ENCODE data around the gene INSYN1. TPM values are rescaled to one million over a fixed set of nuclear protein-coding genes. Genes with fewer than 3 reads are reported as not detected.
"Not testable (repeated sequence)": the region's sequence is repeated elsewhere in the genome, so short reads cannot be mapped to it uniquely, and the experiment has no call there.

INSYN1 gene
- total and polyA plus RNA-seq, 4 donors: 3.4 to 12.7 (median 5.2) TPM

DNA sequence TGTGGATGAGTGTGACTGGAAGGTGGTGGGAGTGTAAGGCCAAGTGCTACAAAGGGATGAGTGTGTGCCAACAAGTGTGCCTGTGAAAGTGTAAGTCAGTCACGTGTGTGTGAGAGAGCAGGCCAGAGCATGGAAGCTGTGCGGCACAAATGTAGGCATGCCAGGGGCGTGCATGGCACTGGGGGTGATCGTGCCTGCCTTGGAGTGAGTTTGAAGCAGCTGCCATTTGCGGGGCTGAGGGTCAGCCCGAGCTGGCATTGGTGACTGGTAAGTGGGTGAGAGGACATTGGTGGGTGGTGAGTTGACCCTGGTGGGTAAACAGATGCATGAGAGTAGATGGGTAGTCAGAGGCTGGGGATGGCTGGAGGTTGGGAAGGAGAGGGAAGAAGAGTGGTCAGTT, 44.5 kb downstream of the INSYN1 start:
- no peak overlapping the region for H3K27ac ChIP-seq (ENCODE audit: low read depth in 1 of 2, low read length in 2 of 2)
- H3K4me1 ChIP-seq (ENCODE audit: control insufficient read depth in 1 of 2, insufficient read depth in 2 of 2, low read length in 2 of 2): no peaks in the 10 kb centered on the region
- no peaks in the 10 kb centered on the region for H3K27me3 ChIP-seq (ENCODE audit: control insufficient read depth in 1 of 2, insufficient read depth in 2 of 2, low read length in 1 of 2)
- no peaks in the 10 kb centered on the region for H3K9me3 ChIP-seq (ENCODE audit: control insufficient read depth, low read length)
- intact Hi-C loops (cut with DNase I): loop anchor here in 1 of 2 donors (5.0 to 10.0 kb wide), 2 partner anchors 36 to 424 kb away; no protein-coding TSS in a partner anchor
- WGBS, 2 donors: 88 to 91% methylated on average over 6 of the region's 6 CpGs
- DNase-seq (no peak), ATAC-seq (ENCODE audit: low FRiP score) (no peak)
- no peak overlapping the region for H3K4me3 ChIP-seq (ENCODE audit: low read length in 2 of 2)
- H3K36me3 ChIP-seq (ENCODE audit: control insufficient read depth in 1 of 2, insufficient read depth in 2 of 2, low read length in 1 of 2): peaks cover 0 to 12% of the 10 kb centered on the region in 2 donors

DNA sequence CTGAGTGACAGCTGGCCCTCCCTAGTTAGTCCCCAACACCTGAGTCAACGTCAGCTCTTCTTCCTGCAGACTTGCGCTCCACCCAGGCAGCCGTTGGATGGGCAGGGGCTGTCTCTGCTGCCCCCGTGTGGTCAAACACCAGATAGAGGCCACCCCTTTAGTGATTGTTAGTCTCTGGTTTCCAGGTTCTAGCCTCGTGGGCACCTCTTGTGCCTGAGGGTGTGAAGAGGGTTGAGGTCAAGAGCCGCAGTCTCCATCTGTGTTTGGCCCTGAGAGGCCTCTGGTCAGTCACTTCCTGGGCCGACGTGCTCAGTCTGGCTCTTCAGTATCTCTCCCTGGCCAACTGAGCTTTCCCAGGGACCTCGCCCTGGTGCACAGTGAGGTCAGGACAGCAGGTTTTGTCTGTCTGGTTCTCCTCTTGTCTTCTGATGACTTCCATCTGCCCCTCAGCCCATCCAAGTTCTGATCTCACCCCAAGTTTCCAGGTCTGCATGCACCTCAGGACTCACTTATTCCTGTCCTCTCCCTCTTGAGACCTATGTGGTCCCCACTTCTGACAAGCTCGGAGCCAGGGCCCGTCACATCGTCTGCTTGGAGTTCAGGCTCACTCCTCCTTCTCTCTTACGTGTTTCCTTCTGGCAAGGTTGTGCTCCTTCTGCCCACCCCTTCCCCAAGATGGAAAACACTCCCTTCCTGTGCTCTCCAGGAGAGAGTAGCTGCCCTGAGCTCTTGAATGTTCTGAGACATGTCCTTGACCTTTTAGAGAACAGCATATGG, 48.1 kb downstream of the INSYN1 start:
- Histone ChIP-seq H3K4me3 (ENCODE audit: low read length in 2 of 2) (no peak overlapping the region), H3K27ac (ENCODE audit: low read depth in 1 of 2, low read length in 2 of 2) (no peak overlapping the region), H3K27me3 (ENCODE audit: control insufficient read depth in 1 of 2, insufficient read depth in 2 of 2, low read length in 1 of 2) (no peaks in the 10 kb centered on the region), H3K4me1 (ENCODE audit: control insufficient read depth in 1 of 2, insufficient read depth in 2 of 2, low read length in 2 of 2) (no peaks in the 10 kb centered on the region), H3K9me3 (ENCODE audit: control insufficient read depth, low read length) (no peaks in the 10 kb centered on the region), H3K36me3 (ENCODE audit: control insufficient read depth in 1 of 2, insufficient read depth in 2 of 2, low read length in 1 of 2) (peaks cover 0 to 10% of the 10 kb centered on the region in 2 donors)
- 52 to 53% methylated on average over 13 of the region's 13 CpGs for WGBS, 2 donors
- intact Hi-C loops (cut with DNase I): loop anchor here in 1 of 2 donors (5.0 to 10.0 kb wide), 2 partner anchors 33 to 420 kb away; no protein-coding TSS in a partner anchor
- ATAC-seq (ENCODE audit: low FRiP score): peak; percentile 58
- DNase-seq: peak; percentile 66 to 86

DNA sequence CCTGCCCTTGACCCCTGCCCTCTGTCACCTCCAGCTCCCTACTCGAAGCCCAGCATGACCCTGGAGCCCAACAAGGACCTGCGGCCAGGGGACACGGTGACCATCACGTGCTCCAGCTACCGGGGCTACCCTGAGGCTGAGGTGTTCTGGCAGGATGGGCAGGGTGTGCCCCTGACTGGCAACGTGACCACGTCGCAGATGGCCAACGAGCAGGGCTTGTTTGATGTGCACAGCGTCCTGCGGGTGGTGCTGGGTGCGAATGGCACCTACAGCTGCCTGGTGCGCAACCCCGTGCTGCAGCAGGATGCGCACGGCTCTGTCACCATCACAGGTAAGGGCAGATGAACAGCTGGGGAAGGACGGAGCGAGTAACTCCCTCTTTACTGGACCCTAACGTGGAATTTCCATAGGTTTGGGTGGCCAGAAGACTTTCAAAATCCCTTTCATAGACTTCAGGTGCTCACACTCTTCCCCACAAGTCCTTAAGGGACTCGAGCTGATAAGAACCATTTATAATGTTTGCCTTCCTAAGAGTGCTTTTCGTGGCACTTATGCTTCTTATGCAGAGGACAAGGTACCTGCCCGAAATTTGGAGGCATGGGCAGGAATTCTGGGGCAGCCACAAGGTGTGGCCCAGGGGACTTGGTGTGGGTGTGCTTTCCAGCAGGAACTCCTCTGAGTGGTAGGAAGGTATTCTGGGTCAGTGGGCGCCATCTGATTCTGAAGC, 48.8 kb downstream of the INSYN1 start:
- not testable (repeated sequence) for H3K9me3 ChIP-seq (ENCODE audit: control insufficient read depth, low read length); H3K27ac ChIP-seq (ENCODE audit: low read depth in 1 of 2, low read length in 2 of 2); H3K4me1 ChIP-seq (ENCODE audit: control insufficient read depth in 1 of 2, insufficient read depth in 2 of 2, low read length in 2 of 2); H3K27me3 ChIP-seq (ENCODE audit: control insufficient read depth in 1 of 2, insufficient read depth in 2 of 2, low read length in 1 of 2); ATAC-seq (ENCODE audit: low FRiP score); H3K4me3 ChIP-seq (ENCODE audit: low read length in 2 of 2); DNase-seq
- 80 to 83% methylated on average over 18 to 23 of the region's 23 CpGs for WGBS, 2 donors
- peaks cover 0 to 12% of the 10 kb centered on the region in 2 donors for H3K36me3 ChIP-seq (ENCODE audit: control insufficient read depth in 1 of 2, insufficient read depth in 2 of 2, low read length in 1 of 2)
- intact Hi-C loops (cut with DNase I): loop anchor here in 1 of 2 donors (10.0 kb wide), 1 partner anchor 420 kb away; no protein-coding TSS in a partner anchor

DNA sequence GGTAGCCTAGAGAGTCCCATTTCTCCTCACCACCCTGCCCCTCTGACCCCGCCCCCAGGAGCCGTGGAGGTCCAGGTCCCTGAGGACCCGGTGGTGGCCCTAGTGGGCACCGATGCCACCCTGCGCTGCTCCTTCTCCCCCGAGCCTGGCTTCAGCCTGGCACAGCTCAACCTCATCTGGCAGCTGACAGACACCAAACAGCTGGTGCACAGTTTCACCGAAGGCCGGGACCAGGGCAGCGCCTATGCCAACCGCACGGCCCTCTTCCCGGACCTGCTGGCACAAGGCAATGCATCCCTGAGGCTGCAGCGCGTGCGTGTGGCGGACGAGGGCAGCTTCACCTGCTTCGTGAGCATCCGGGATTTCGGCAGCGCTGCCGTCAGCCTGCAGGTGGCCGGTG, 49.5 kb downstream of the INSYN1 start:
- not testable (repeated sequence) for H3K27me3 ChIP-seq (ENCODE audit: control insufficient read depth in 1 of 2, insufficient read depth in 2 of 2, low read length in 1 of 2); H3K27ac ChIP-seq (ENCODE audit: low read depth in 1 of 2, low read length in 2 of 2); H3K4me1 ChIP-seq (ENCODE audit: control insufficient read depth in 1 of 2, insufficient read depth in 2 of 2, low read length in 2 of 2); H3K9me3 ChIP-seq (ENCODE audit: control insufficient read depth, low read length); ATAC-seq (ENCODE audit: low FRiP score); DNase-seq; H3K4me3 ChIP-seq (ENCODE audit: low read length in 2 of 2)
- WGBS, 2 donors: 85 to 86% methylated on average over 20 to 23 of the region's 23 CpGs
- peaks cover 0 to 12% of the 10 kb centered on the region in 2 donors for H3K36me3 ChIP-seq (ENCODE audit: control insufficient read depth in 1 of 2, insufficient read depth in 2 of 2, low read length in 1 of 2)
- intact Hi-C loops (cut with DNase I): loop anchor here in 1 of 2 donors (10.0 kb wide), 1 partner anchor 419 kb away; no protein-coding TSS in a partner anchor

DNA sequence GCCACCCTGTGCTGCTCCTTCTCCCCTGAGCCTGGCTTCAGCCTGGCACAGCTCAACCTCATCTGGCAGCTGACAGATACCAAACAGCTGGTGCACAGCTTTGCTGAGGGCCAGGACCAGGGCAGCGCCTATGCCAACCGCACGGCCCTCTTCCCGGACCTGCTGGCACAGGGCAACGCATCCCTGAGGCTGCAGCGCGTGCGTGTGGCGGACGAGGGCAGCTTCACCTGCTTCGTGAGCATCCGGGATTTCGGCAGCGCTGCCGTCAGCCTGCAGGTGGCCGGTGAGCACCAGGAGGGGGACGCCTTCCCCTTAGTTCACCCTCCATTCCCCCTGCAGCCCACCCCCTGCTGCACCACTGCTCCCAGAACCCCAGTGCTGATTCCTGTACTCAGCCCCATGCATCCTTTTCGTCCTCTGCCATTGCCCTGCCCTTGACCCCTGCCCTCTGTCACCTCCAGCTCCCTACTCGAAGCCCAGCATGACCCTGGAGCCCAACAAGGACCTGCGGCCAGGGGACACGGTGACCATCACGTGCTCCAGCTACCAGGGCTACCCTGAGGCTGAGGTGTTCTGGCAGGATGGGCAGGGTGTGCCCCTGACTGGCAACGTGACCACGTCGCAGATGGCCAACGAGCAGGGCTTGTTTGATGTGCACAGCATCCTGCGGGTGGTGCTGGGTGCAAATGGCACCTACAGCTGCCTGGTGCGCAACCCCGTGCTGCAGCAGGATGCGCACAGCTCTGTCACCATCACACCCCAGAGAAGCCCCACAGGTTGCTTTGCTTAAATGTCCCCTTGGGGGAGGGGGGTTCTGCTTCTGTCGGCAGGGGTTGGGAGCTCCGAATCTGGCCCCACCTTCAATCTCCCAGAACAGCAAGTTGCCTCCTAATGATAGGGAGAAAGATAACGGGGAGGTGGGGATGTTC, 50.6 kb downstream of the INSYN1 start:
- not testable (repeated sequence) for H3K27me3 ChIP-seq (ENCODE audit: control insufficient read depth in 1 of 2, insufficient read depth in 2 of 2, low read length in 1 of 2); H3K4me3 ChIP-seq (ENCODE audit: low read length in 2 of 2); ATAC-seq (ENCODE audit: low FRiP score); H3K4me1 ChIP-seq (ENCODE audit: control insufficient read depth in 1 of 2, insufficient read depth in 2 of 2, low read length in 2 of 2); DNase-seq; H3K9me3 ChIP-seq (ENCODE audit: control insufficient read depth, low read length); H3K27ac ChIP-seq (ENCODE audit: low read depth in 1 of 2, low read length in 2 of 2); H3K36me3 ChIP-seq (ENCODE audit: control insufficient read depth in 1 of 2, insufficient read depth in 2 of 2, low read length in 1 of 2)
- 81 to 83% methylated on average over 30 to 33 of the region's 33 CpGs for WGBS, 2 donors
- intact Hi-C loops (cut with DNase I): loop anchor here in 1 of 2 donors (10.0 kb wide), 1 partner anchor 418 kb away; no protein-coding TSS in a partner anchor

DNA sequence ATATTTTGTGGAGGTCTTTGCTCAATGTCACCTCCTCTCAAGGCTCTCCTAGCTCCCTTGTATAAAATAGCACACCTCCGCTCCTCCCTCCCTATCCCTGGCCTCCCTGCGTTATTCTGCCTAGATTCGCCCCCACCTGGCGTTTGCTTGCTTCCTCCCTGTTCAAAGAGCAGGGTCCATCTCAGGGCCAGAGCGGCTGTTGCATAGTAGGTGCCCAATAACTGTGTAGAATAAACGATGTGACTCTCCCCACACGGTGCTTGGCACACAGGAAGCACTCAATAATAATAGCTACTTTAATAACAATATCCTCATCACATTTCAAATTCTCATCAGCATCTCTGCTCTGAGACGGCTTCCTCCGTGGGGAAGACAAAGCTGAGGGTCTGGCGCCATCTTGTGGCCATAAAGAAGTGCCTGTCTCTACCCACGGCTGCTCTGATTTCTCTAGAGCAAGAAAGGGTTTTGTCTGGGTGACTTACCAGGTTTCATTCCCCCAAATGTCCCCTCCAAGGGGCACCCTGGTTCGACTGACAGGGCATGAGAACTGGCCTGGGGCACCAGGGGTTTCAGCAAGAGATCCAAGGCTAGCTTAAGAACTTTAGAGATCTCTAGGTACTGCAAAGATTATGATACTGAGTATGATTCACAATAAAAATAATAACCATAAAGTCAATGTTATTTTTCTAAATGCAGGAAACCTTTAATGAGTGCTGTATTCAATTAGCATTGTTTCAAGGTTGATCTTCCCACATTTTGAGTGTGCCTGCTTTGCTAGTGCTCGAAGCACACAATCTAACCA, 52.9 kb downstream of the INSYN1 start:
- Histone ChIP-seq H3K27me3 (ENCODE audit: control insufficient read depth in 1 of 2, insufficient read depth in 2 of 2, low read length in 1 of 2) (no peaks in the 10 kb centered on the region), H3K4me1 (ENCODE audit: control insufficient read depth in 1 of 2, insufficient read depth in 2 of 2, low read length in 2 of 2) (peaks cover 3 to 4% of the 10 kb centered on the region in 2 donors), H3K9me3 (ENCODE audit: control insufficient read depth, low read length) (no peaks in the 10 kb centered on the region), H3K4me3 (ENCODE audit: low read length in 2 of 2) (no peak overlapping the region), H3K27ac (ENCODE audit: low read depth in 1 of 2, low read length in 2 of 2) (no peak overlapping the region), H3K36me3 (ENCODE audit: control insufficient read depth in 1 of 2, insufficient read depth in 2 of 2, low read length in 1 of 2) (peaks cover 0 to 6% of the 10 kb centered on the region in 2 donors)
- 32 to 34% methylated on average over 13 of the region's 13 CpGs for WGBS, 2 donors
- intact Hi-C loops (cut with DNase I): loop anchor here (1.0 to 10.0 kb wide), 3 partner anchors 23 to 415 kb away; no protein-coding TSS in a partner anchor
- DNase-seq (peak; percentile 83 to 89), ATAC-seq (ENCODE audit: low FRiP score) (peak; percentile 59)

DNA sequence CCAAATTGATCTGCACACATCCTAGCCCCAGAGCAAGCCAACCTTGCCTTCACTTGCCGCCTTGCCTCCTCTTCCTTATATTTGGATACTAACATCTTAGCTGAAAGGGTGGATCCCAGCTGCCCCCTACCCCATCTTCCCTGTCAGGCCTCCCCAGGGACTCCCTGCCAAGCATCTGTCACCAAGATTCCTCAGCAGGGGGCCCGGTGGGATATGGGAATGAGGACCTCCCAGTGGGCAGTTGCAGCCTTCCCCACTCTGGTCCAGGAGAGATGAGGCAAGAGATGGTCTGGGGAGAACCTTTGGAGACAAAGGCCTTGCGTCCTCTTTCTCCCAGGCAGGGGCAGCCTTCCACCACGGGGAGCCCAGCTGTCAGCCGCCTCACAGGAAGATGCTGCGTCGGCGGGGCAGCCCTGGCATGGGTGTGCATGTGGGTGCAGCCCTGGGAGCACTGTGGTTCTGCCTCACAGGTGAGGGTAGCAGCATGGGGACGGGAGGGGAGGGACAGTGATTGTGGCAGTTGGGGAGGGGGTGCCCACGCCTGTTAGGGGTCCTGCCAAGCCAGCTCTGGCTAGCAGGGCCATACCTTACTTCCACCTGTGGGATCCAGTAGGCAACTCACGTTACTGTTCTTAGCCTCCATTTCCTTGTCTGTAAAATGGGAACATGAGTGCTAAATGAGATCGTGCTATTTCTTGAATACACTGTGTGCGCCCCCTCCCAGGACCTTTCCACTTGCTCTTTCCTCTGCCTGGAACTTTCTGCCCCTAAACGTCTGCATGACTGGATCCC, 53.7 kb downstream of the INSYN1 start:
- peaks cover 0 to 6% of the 10 kb centered on the region in 2 donors for H3K36me3 ChIP-seq (ENCODE audit: control insufficient read depth in 1 of 2, insufficient read depth in 2 of 2, low read length in 1 of 2)
- intact Hi-C loops (cut with DNase I): loop anchor here (1.0 to 10.0 kb wide), 5 partner anchors 21 to 415 kb away; no protein-coding TSS in a partner anchor
- no peak for ATAC-seq (ENCODE audit: low FRiP score)
- no peaks in the 10 kb centered on the region for H3K9me3 ChIP-seq (ENCODE audit: control insufficient read depth, low read length)
- DNase-seq: peak in 1 of 2 donors; percentile 57
- H3K27ac ChIP-seq (ENCODE audit: low read depth in 1 of 2, low read length in 2 of 2): no peak overlapping the region
- no peaks in the 10 kb centered on the region for H3K27me3 ChIP-seq (ENCODE audit: control insufficient read depth in 1 of 2, insufficient read depth in 2 of 2, low read length in 1 of 2)
- no peak overlapping the region for H3K4me3 ChIP-seq (ENCODE audit: low read length in 2 of 2)
- H3K4me1 ChIP-seq (ENCODE audit: control insufficient read depth in 1 of 2, insufficient read depth in 2 of 2, low read length in 2 of 2): peaks cover 3 to 4% of the 10 kb centered on the region in 2 donors
- WGBS, 2 donors: 72 to 77% methylated on average over 14 of the region's 14 CpGs
